ENCODE measurements around the gene TM9SF1. TPM values are rescaled to one million over a fixed set of nuclear protein-coding genes. Genes with fewer than 3 reads are reported as not detected.

Gene TM9SF1
- total and polyA plus RNA-seq, 9 of the 15 experiments (the other 6 are each of a cell fraction or from before 2014, with no cell fraction given) = 5.3 to 20.3 (median 11.8) TPM

DNA sequence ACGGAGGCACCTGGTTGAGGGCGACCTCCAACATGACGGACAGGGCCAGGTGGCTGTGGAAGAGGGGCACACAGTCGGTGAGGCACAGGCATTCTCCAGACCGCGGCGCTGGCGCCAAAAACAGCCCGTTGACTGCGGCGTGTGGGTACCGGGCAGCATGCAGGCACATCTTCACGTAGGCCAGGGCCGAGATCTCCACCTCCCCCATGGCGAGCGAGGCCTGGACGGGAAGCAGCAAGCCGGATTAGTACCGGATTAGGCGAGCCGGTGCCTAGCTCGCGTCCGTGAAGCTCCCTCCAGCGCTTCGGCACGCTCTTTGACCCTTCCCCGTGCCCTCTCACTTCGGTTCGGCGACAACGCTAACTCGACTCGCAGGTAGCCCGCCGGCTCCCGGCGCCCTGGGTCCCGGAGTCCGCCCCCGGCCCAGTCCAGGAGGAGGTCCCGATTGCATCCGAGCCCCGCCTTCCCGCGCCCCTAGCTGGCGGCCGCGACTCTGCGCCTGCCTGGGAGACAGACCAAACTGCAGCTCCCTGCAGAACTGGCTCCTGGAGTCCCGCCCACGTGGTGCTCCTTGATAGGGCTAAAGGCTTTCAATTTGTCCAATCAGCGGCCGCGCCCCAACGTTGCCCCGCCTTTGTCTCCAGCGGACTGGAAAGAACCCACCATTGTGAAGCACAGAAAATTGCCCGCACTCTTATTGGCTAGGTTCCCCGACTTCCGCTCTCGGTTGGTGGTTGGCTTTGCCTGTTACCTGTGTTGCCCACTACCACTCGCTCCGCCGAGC is 54.0 kb downstream of the TM9SF1 start, which contains the start of gene EMC9 (continued):
- 0 out of 2 replicates have a peak, but pooled peaks have one; percentile 31 for TF ChIP-seq POLR2AphosphoS5 (IDR thresholded peaks at IDR 0.05; ENCODE audit: control insufficient read depth, insufficient read depth, low read depth, low read length)
- TF ChIP-seq GABPB2 (CRISPR knock-in tag; conservative IDR thresholded peaks at IDR 0.05) = no peak
- TF ChIP-seq PYGO2 (tag; IDR thresholded peaks at IDR 0.05) = no peak
- TF ChIP-seq, protein P1, sequence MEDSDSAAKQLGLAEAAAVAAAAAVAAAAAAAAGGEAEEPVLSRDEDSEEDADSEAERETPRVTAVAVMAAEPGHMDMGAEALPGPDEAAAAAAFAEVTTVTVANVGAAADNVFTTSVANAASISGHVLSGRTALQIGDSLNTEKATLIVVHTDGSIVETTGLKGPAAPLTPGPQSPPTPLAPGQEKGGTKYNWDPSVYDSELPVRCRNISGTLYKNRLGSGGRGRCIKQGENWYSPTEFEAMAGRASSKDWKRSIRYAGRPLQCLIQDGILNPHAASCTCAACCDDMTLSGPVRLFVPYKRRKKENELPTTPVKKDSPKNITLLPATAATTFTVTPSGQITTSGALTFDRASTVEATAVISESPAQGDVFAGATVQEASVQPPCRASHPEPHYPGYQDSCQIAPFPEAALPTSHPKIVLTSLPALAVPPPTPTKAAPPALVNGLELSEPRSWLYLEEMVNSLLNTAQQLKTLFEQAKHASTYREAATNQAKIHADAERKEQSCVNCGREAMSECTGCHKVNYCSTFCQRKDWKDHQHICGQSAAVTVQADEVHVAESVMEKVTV (CRISPR knock-in tag; IDR thresholded peaks at IDR 0.05) = no peak
- TF ChIP-seq EGR1 (conservative IDR thresholded peaks at IDR 0.05) = peak; percentile 88
- TF ChIP-seq MEF2A (IDR thresholded peaks at IDR 0.05; ENCODE audit: control insufficient read depth, low read depth, low read length) = no peak
- peak; percentile 81 for TF ChIP-seq TBP (optimal IDR thresholded peaks at IDR 0.05; ENCODE audit: low read depth, low read length)
- no peak for TF ChIP-seq ZNF146 (CRISPR knock-in tag; IDR thresholded peaks at IDR 0.05; ENCODE audit: unreplicated experiment)
- no peak for TF ChIP-seq ZEB2 (IDR thresholded peaks at IDR 0.05)
- no peak for TF ChIP-seq ZNF644 (tag; IDR thresholded peaks at IDR 0.05; ENCODE audit: low read depth)
- TF ChIP-seq YBX1 (IDR thresholded peaks at IDR 0.05) = no peak
- TF ChIP-seq ARID1B (IDR thresholded peaks at IDR 0.05) = 0 out of 2 replicates have a peak, but pooled peaks have one; percentile 5
- no peak for TF ChIP-seq KAT8 (IDR thresholded peaks at IDR 0.05; ENCODE audit: low read depth)
- no peak for TF ChIP-seq STAT5B (CRISPR knock-in tag; IDR thresholded peaks at IDR 0.05)
- TF ChIP-seq CREB1 (IDR thresholded peaks at IDR 0.05) = 0 out of 2 replicates have a peak, but pooled peaks have one; percentile 14
- no peak; the same call in 1 of the 2 replicates for TF ChIP-seq CREB1 (CRISPR knock-in tag; IDR thresholded peaks at IDR 0.05)
- TF ChIP-seq, protein P2, sequence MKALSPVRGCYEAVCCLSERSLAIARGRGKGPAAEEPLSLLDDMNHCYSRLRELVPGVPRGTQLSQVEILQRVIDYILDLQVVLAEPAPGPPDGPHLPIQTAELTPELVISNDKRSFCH (CRISPR knock-in tag; IDR thresholded peaks at IDR 0.05) = no peak
- TF ChIP-seq, protein P2 (tag; IDR thresholded peaks at IDR 0.05) = no peak
- TF ChIP-seq, protein P3, sequence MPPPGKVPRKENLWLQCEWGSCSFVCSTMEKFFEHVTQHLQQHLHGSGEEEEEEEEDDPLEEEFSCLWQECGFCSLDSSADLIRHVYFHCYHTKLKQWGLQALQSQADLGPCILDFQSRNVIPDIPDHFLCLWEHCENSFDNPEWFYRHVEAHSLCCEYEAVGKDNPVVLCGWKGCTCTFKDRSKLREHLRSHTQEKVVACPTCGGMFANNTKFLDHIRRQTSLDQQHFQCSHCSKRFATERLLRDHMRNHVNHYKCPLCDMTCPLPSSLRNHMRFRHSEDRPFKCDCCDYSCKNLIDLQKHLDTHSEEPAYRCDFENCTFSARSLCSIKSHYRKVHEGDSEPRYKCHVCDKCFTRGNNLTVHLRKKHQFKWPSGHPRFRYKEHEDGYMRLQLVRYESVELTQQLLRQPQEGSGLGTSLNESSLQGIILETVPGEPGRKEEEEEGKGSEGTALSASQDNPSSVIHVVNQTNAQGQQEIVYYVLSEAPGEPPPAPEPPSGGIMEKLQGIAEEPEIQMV (tag; conservative IDR thresholded peaks at IDR 0.05; ENCODE audit: low read depth) = peak; percentile 99
- TF ChIP-seq, protein P4, sequence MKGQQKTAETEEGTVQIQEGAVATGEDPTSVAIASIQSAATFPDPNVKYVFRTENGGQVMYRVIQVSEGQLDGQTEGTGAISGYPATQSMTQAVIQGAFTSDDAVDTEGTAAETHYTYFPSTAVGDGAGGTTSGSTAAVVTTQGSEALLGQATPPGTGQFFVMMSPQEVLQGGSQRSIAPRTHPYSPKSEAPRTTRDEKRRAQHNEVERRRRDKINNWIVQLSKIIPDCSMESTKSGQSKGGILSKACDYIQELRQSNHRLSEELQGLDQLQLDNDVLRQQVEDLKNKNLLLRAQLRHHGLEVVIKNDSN (CRISPR knock-in tag; IDR thresholded peaks at IDR 0.05) = peak; percentile 84
- no peak for TF ChIP-seq PHF20 (IDR thresholded peaks at IDR 0.05; ENCODE audit: partially characterized antibody)
- TF ChIP-seq, protein P5, sequence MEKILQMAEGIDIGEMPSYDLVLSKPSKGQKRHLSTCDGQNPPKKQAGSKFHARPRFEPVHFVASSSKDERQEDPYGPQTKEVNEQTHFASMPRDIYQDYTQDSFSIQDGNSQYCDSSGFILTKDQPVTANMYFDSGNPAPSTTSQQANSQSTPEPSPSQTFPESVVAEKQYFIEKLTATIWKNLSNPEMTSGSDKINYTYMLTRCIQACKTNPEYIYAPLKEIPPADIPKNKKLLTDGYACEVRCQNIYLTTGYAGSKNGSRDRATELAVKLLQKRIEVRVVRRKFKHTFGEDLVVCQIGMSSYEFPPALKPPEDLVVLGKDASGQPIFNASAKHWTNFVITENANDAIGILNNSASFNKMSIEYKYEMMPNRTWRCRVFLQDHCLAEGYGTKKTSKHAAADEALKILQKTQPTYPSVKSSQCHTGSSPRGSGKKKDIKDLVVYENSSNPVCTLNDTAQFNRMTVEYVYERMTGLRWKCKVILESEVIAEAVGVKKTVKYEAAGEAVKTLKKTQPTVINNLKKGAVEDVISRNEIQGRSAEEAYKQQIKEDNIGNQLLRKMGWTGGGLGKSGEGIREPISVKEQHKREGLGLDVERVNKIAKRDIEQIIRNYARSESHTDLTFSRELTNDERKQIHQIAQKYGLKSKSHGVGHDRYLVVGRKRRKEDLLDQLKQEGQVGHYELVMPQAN (IDR thresholded peaks at IDR 0.05; ENCODE audit: borderline replicate concordance) = peak; percentile 50; the same call in 1 of the 2 replicates
- no peak for TF ChIP-seq ILF3 (IDR thresholded peaks at IDR 0.05; ENCODE audit: borderline replicate concordance)
